HG03097 (cell line): ENCODE measurements around the gene VPS26C.

Experiments used
- ATAC-seq: cut with Tn5 transposase; IDR thresholded peaks from one replicate; pipeline ENCODE4 v1.9.1; 2021; ENCODE audit not compliant: unreplicated experiment, low FRiP score

The VPS26C gene

DNA sequence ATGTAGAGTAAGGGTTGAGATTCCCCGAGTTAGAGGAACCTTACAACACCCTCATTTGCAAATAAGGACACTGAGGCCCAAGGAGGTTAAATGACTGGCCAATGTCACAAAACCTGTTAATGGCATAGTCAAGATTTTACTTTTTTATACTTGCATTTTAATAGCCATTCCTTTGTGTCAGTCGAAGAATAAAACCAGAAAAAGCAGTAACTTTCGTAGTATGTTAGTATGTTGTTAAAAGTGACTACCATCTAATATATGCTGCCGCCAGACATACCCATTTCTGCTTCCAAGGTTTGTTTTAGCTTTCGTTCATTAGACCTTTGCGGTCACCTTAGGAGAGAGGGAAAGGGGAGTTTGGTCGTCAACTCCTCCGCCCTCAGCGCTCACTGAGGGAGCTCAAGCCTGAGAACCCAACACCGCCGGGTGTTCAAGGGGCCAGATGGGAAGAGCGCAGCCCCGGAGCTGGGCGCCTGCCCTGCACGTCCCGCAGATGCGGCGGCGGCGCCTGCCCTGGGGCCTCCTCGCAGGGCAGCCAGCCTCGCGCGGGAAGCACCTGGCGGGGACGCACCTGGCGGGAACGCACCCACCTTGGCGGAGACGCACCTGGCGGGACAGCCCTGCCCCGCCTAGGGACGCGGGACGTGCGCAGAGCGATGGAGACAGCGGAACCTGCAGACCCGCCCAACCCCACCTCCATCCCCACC is 466 bp downstream of the VPS26C start:
- peak; percentile 10 for ATAC-seq

GRCh38 chr21:37264808-37265207 is 2.3 kb downstream of the VPS26C start:
- ATAC-seq: no peak

- no peak for ATAC-seq
These were observed 3.1 kb downstream of the VPS26C start for GRCh38 chr21:37263827-37264600.

DNA sequence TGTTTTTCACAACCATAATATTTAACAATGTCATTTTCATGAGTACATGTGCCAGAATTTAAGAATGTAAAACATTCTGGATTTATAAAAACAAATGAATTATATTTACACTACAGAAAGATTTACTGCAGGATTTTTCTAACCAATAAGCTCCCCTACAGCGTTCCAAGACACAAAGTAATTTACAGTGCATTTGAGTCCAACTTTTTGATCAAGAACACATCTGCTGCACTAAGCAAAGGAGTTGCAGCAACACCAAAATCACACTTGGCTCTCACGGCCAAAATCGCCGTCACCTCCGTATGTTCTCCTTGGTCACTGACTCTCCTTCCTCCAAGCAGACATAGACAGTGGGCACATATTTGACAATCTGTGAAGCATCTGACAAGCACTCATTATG is 7.7 kb downstream of the VPS26C start:
- ATAC-seq: no peak

GRCh38 chr21:37257967-37258877 is 8.9 kb downstream of the VPS26C start:
- ATAC-seq: peak; percentile 73

DNA sequence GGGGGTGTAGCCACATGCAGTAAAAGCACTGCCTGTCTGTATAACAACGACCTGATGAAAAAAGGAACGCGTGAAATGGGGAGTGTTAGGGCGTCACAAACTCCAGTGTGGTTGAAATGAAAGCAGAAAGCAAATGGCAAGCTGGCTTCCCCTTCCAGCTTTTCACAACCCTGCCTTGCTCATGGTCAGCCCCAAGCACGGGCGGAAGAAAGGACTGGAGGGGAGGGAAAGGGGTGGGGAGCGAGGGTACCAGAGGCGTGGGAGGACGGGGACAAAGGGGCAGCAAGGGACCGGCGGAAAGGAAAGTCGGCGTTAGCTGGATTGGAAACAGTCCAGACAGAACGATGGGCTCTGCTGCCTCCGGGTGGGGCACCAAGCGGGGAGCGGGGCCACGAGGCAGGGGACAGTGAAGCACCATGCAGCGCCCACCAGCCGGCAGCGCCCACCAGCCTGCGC is 9.6 kb downstream of the VPS26C start:
- ATAC-seq: peak; percentile 26

- no peak for ATAC-seq
These were observed 13.1 kb downstream of the VPS26C start for GRCh38 chr21:37253991-37254390.

GRCh38 chr21:37251294-37251634 is 15.9 kb downstream of the VPS26C start:
- no peak for ATAC-seq

DNA sequence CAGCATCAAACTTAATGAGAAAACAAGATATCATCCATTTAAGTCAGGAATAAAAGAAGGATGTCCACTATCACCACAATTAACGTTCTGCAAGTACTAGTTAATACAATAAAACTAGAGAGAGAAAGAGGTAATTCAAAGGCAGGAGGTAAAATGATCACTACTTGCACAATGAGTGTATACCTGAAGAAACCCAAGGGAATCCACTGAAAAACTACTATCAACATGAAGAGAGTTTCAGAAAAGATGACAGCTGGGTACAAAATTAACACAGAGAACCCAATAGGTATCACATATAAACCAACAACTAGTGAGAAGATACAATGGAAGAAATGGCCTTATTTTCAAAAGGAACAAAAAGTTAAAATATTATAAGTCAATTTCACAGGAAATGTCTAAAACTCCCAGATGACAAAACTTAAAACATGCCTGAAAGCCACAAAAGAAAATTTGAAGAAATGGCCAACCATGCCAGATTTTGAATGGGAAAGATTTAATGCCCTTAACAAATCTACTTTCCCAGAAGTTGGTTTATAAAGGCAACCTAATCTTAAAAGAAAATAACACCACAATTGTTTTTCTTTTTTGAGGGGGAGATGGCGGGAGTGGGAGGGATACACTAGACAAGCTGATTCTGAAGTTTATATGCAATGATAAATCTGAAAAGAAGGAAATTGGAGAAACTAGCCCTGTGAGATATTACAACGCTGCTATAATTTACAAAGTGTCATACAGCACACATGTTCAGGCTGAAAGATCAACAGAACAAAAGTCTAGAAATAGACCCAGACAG is 17.8 kb downstream of the VPS26C start:
- no peak for ATAC-seq

DNA sequence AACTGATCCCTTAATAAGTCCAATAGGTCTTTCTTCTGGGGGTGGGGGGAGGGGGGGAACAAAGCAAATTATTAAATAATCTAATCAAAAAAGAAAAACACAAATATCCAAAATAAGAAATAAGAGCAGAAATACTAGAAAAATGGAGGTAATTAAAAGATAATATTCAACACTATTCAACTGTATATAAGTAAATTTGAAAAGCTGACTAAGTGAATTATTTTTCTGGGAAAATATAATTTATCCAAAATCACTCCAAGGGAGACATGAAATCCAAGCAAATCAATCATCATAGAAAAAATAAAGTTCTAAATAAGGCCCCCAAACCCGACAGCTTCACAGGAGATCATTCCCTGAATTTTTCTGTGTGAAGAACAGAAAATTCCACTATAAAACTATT is 18.8 kb downstream of the VPS26C start:
- no peak for ATAC-seq

DNA sequence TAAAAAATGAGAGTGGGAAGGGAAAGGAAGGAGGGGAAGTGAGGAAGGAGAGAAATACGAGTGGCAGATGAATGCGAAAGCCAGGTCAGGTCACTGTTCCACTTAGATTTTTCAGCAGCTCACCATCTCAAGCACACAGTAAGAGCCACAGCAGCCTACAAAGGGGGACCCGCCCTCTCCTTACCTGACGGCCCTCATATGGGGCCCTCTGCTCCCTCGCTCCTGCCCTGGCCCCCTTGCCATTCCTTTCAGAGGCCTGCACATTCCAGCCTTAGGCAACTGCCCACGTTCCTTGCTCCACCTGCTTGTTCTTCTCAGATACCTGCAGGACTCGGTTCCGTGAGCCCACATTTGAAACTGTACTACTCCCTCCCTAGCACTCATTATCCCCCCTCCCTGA is 22.0 kb downstream of the VPS26C start:
- no peak for ATAC-seq

DNA sequence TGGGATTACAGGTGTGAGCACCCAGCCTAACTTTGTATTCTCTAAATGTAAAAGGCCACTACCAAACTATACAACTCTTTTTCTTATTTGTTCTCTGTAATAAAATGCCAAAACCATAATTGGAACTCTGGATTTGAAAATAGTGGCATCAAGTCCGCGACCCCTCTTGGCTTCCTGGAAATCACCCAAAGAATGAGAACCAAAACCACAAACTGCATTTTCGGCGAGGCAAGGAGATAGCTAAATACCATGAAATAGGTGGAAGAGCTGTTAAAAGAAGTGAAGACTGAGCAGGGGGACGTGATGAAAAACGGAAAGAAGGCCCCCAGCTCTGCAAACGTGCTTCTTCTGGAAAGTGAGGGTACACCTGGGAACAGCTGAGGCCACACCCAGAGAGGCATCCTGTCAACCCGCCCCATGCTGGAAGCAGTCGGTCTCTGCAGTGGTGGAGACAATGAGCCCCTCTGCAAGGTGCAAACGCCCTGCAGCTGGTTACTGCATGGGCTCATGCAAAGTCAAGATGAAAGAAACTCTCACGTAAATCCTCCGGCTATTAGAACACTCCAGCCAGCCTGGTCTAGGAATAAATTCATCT is 22.5 kb downstream of the VPS26C start:
- no peak for ATAC-seq

- no peak for ATAC-seq
These were observed 23.2 kb downstream of the VPS26C start for GRCh38 chr21:37243961-37244360.

DNA sequence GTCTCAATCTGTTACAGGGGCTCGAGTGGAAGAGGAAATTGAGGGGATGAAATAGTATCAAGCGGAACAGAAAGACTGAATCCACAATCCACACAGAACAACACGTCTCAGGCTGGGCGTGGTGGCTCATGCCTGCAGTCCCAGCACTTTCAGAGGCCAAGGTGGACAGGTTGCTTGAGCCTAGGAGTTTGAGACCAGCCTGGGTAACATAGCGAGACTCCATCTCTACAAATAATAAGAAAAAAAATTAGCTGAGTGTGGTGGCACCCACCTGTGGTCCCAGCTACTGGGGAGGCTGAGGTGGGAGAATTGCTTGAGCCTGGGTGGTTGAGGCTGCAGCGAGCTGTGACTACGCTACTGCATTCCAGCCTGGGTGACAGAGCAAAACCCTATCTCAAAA is 25.7 kb downstream of the VPS26C start:
- ATAC-seq: no peak

DNA sequence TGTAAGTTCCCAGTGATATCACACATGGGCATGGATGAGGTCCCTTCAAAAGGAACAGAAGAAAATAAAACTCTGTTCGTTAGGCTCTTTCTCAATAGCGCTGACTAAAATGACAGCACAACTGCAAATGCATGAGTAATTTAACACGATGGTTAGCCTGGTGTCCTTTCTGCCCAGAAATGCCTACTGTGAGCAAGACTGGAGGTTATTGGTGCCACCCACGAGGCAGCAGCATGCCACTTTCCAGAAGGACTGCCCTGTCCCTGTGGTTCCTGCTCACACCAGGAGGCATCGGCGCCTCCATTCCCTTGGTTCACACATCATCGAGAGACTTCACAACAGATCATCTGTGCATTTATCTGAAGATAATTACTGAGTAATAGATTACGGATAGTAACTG is 26.2 kb downstream of the VPS26C start:
- no peak for ATAC-seq

DNA sequence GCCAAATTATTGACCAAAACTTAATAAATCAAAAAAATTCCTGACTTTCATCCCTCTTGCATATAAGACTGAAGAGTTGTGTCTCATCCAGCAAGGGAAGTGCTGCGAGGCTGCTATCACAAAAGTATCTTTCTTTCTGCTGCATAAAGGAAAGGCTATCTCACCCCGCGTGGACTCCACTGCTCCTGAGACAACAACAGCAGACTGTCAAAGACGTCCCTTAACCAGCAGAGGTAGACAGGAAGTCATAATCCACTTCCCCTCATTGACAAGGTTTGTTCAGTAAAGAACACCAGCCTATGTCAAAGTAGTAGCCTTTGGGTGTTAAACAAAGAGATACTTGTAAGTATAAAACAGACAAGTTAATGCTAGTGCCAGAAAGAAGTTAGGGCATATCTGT is 29.4 kb downstream of the VPS26C start:
- ATAC-seq: no peak

- no peak for ATAC-seq
These were observed 29.8 kb downstream of the VPS26C start for GRCh38 chr21:37237346-37237745.

DNA sequence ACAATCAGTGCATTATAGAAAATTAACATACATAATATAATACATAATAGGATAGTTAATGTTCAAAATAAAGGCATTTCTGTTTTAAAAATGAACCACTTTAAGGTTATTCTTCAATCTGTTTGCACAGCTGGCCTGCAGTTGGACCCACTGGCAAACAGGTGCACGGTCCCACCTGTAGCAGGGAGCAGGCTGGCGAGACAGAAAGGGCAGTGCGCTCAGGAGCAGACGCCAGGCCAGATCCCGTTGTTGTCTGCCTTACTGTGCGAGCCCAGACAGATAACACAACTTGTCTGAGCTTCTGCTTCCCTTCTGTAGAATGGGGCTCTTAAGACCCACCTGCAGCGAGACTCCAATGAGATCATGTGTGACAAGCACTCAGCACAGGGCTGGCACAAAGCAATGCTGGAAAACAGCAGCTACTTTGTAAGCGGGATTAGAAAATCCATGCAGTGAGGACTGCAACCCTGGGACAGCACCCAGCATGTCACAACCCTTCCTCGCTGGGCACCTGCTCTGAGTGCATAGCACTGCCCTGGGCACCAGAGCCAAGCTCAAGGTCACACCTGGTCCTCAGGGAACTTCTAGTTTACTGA is 33.5 kb downstream of the VPS26C start:
- no peak for ATAC-seq

GRCh38 chr21:37232274-37233018 is 34.7 kb downstream of the VPS26C start:
- ATAC-seq: no peak
